Fibroblast of pulmonary artery (primary cell): ENCODE results near the gene NRXN3.

Experiments used
- DNase-seq: peaks from one replicate; pipeline ENCODE4 v3.0.0-alpha.2; 2010; ENCODE audit warnings: low read depth
- H3K4me3 ChIP-seq: replicated peaks from 2 replicates; pipeline ENCODE4 v1.5.1; 2011; ENCODE audit warnings: low read depth, mild to moderate bottlenecking, control low read depth, low read length, moderate library complexity
- TF ChIP-seq, protein P1 (sequence below): IDR thresholded peaks from 2 replicates; pipeline ENCODE4 v1.5.1; 2011; ENCODE audit warnings: mild to moderate bottlenecking, control low read depth, low read length, inconsistent platforms; ENCODE audit errors: missing control alignments

Gene NRXN3

DNA sequence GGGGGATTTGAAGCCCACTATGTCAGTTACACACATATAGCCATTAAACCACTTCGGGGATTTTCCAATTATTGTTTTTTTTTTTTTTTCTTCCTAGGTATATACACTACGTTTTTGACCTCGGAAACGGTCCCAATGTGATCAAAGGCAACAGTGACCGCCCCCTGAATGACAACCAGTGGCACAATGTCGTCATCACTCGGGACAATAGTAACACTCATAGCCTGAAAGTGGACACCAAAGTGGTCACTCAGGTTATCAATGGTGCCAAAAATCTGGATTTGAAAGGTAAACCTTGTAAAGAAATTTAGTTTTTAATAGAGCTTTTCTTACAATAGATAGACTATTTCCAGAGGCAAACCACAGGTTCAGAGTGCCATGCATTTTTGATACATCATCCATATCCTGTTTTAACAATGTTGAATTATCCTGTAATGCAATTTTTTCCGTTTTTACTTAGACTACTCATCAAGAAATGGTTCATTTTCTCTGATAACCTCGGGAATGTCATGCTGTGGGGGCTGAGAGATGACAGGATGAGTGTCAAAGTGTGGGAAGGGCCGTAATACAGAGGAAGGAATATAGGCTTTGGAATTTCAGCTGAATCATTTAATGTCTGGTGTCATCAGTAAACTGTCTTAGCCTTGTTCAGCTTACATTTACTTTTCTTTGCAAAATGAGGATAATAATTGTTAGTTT is 797.1 kb downstream of the NRXN3 start:
- no peak overlapping the region for H3K4me3 ChIP-seq
- DNase-seq = peak; percentile 49

DNA sequence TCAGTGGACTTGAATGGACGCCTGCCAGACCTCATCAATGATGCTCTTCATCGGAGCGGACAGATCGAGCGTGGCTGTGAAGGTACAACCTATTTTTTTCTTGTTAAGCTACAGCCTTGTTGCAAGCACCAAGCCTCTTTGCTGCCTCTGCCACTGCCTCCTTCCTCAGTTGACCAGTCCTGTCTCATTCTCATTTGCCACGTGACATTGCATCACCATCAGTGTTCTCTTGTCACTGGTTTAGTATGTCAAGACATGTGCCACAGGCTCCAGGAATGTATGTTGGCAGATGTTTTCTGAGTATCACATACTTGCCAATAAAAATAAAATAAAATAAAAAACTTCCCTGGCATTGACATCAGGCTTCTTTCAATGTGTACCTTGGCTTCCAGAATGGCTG is 798.1 kb downstream of the NRXN3 start:
- TF ChIP-seq, protein P1, sequence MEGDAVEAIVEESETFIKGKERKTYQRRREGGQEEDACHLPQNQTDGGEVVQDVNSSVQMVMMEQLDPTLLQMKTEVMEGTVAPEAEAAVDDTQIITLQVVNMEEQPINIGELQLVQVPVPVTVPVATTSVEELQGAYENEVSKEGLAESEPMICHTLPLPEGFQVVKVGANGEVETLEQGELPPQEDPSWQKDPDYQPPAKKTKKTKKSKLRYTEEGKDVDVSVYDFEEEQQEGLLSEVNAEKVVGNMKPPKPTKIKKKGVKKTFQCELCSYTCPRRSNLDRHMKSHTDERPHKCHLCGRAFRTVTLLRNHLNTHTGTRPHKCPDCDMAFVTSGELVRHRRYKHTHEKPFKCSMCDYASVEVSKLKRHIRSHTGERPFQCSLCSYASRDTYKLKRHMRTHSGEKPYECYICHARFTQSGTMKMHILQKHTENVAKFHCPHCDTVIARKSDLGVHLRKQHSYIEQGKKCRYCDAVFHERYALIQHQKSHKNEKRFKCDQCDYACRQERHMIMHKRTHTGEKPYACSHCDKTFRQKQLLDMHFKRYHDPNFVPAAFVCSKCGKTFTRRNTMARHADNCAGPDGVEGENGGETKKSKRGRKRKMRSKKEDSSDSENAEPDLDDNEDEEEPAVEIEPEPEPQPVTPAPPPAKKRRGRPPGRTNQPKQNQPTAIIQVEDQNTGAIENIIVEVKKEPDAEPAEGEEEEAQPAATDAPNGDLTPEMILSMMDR = no peak
- no peak for DNase-seq
- H3K4me3 ChIP-seq = no peak overlapping the region

More for the DNA sequence above, 797.1 kb downstream of the NRXN3 start:
- TF ChIP-seq, protein P1 = no peak

DNA sequence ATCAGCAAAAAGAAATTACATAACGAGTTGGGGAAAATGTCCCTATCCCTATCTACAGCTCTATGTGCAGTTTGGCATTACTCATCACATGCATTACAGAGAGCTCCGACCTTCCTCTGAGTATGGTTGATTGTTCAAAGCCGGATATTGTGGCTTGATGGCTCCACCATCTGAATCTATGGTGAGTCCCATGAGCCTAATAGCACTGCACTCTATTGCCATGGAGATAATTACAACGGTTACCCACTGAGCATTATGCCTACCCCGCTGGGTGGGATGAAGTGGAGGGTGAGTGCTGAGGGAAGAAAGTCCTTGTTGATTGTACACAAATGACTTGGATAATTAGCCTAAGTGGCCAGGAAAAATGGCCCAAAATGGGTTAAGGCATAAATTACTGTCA is 800.5 kb downstream of the NRXN3 start:
- H3K4me3 ChIP-seq = no peak overlapping the region
- DNase-seq = peak; percentile 16
- TF ChIP-seq, protein P1 = no peak

DNA sequence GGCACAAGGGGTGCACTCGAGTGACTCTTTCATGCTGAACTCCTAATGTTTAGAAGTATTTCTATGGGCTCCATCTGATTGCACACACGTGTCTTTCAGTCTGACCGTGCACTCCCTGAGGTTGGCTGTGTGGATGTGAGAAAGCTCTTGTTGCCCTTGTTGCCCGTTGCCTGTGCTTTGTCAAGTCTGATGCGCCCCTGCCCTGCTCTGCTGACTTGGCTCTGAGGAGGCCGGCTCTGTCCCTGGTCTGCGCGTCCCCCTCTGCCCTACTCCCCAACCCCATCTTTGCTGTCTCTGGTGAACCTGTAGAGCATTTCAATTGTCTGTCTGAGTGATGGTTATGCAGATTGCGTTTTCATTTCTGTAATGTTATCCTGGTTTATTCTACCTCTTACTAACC is 802.3 kb downstream of the NRXN3 start:
- DNase-seq = no peak
- TF ChIP-seq, protein P1 = no peak
- no peak overlapping the region for H3K4me3 ChIP-seq

DNA sequence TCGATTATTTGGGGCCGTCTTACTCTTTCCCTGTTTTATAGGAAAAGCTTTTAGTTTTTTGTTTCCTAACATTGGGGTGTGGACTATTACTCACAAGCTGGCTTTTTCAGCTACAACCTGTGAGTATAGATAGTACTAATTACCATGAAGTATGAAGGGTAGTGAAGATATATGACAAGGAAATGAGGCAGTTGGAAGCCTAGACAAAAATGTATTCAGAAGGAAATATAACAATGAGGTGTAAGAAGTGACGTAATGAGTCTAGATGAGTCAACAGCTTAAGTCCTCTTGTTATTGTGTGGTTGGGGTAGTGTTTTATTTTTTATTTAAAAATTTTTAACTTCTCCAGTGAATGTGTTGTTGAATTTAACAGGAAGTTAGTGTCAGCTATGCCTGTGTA is 804.5 kb downstream of the NRXN3 start:
- TF ChIP-seq, protein P1 = no peak
- DNase-seq = peak; percentile 75

DNA sequence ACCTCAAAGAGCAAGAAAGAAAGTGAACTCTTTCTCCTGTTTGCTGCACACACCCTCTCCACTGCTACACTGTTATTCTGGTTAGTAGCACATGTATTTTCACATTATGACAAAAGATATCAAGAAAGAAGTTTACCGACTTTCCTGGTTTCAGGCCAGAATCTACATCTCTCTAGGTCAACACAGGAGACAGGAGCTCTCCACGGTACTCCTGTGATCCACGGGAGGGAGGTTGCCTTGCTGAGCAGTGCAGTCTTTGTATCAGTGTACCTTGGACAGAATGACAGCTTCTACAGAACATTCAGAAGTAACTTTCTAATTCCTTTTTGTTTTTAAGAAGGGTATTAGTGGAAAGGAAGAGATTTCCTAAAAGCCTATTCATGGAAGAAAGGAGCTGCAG is 805.6 kb downstream of the NRXN3 start:
- TF ChIP-seq, protein P1 = no peak
- H3K4me3 ChIP-seq = no peak overlapping the region
- peak; percentile 21 for DNase-seq

More for the DNA sequence above, 804.5 kb downstream of the NRXN3 start:
- no peak overlapping the region for H3K4me3 ChIP-seq

DNA sequence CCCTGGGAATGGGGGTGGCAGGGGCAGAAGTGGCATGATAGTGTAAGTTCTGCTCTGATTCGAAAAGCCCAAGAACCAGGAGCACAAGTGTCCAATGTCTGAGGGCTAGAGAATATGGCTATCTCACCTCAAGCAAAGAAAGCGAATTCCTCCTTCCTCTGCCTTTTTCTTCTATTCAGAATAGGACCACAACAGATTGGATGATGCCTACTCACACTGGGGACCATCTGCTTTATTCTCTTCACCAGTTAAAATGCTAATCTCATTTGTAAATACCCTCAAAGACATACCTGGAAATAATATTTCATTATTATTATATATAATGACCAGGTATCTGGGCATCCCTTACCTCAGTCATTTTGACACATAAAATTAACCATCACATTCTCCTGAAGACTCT is 808.7 kb downstream of the NRXN3 start:
- TF ChIP-seq, protein P1 = no peak
- H3K4me3 ChIP-seq = no peak overlapping the region
- DNase-seq = no peak
